Epithelial cell of proximal tubule (primary cell): ENCODE measurements around the gene LMNTD1. TPM values are rescaled to one million over a fixed set of nuclear protein-coding genes. Genes with fewer than 3 reads are reported as not detected.
"Not testable (repeated sequence)": the region's sequence is repeated elsewhere in the genome, so short reads cannot be mapped to it uniquely, and the experiment has no call there.

ENCODE experiments used
- DNase-seq: peaks from one replicate; pipeline ENCODE4 v3.0.0-alpha.2; 2011; ENCODE audit warnings: low read depth
- H3K4me3 ChIP-seq: 2 replicates; pipeline ENCODE4 v1.5.1; 2011; ENCODE audit warnings: low read depth, mild to moderate bottlenecking, low read length
- total RNA-seq: library from RNA; depleted of rRNA; stranded (reverse); fragments of >200 nt; gene quantifications from 2 replicates; pipeline ENCODE4 v1.2.3, GENCODE V29; 2015
- TF ChIP-seq, protein P1 (sequence below): conservative IDR thresholded peaks from 2 replicates; pipeline ENCODE4 v1.5.1; 2012; ENCODE audit warnings: low read depth, mild to moderate bottlenecking, low read length

LMNTD1 gene
- total RNA-seq, 1 donor from 2014 or later: not detected

DNA sequence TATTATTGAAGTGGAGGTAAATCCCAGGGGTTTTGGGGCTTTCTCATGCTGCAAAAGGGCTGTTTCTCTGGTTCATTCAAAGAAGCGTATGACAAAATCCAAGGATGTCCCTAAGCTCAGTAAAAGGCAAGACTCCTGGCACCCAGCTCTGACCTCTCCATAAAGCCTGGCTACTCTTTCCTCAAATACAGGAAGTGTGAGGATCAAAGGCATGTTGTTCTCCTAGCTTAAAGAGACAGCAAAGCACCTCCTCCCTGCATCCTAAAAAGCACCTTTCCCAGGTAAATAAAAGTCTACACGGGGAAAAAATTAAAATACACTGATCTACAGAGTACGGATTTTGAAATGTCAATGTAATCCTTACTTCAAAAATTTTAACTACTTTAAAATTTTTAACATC, 118.6 kb downstream of the LMNTD1 start:
- TF ChIP-seq, protein P1, sequence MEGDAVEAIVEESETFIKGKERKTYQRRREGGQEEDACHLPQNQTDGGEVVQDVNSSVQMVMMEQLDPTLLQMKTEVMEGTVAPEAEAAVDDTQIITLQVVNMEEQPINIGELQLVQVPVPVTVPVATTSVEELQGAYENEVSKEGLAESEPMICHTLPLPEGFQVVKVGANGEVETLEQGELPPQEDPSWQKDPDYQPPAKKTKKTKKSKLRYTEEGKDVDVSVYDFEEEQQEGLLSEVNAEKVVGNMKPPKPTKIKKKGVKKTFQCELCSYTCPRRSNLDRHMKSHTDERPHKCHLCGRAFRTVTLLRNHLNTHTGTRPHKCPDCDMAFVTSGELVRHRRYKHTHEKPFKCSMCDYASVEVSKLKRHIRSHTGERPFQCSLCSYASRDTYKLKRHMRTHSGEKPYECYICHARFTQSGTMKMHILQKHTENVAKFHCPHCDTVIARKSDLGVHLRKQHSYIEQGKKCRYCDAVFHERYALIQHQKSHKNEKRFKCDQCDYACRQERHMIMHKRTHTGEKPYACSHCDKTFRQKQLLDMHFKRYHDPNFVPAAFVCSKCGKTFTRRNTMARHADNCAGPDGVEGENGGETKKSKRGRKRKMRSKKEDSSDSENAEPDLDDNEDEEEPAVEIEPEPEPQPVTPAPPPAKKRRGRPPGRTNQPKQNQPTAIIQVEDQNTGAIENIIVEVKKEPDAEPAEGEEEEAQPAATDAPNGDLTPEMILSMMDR: no peak
- DNase-seq: no peak
- H3K4me3 ChIP-seq: no peak overlapping the region

DNA sequence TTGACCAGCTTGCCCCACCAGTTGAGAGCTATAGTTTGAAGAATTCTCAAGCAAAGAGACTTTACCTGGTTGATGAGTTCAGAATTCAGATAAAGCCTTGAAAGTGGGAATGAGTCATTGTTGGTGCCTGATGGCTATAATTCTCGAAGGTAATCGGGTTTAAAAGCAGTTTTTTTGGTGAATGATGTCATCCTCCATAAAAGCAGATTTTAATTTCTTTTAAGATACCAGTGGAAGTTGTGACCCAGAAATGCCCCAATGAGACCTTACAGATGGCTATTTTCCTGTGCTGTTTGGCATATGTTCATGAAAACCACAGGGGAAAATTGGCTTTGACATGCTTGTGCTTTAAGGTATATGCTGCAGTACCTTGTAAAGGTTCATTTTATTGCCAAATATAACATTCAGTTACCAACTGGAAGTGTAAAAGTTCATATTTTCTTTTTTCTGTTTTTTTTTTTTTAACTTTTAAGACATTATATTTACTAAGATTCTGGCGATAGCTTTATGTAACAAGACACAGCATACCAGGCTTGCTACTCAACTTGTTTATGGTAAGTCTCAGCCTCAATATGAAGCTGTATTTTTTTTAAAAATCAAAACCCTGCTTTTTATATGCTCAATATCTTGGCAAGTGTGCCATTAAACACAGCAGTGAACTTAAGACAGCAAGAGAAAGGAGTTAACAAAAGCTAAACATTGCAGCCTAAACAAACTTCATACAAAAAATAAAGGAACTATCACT, 119.3 kb downstream of the LMNTD1 start:
- no peak overlapping the region for H3K4me3 ChIP-seq
- no peak for DNase-seq
- TF ChIP-seq, protein P1: no peak

DNA sequence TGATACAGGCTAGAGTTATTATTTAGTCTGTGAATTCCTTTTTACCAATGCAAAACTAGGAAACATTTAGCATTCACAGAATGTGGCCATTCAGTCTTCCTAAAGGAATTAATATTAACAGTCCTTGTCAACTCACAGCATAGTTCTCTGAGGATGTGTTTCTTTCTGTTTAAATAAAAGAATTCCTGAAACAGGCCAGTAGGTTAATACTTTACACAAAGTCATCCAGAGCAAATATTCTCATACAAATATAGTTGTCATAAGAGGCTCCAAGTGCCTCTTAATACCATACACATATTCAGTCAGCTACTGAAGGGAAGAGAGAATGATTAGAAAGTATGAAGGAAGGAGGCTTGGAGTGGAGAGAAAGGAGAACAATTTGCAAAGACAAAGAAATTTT, 120.1 kb downstream of the LMNTD1 start:
- no peak for DNase-seq
- TF ChIP-seq, protein P1: no peak
- no peak overlapping the region for H3K4me3 ChIP-seq

DNA sequence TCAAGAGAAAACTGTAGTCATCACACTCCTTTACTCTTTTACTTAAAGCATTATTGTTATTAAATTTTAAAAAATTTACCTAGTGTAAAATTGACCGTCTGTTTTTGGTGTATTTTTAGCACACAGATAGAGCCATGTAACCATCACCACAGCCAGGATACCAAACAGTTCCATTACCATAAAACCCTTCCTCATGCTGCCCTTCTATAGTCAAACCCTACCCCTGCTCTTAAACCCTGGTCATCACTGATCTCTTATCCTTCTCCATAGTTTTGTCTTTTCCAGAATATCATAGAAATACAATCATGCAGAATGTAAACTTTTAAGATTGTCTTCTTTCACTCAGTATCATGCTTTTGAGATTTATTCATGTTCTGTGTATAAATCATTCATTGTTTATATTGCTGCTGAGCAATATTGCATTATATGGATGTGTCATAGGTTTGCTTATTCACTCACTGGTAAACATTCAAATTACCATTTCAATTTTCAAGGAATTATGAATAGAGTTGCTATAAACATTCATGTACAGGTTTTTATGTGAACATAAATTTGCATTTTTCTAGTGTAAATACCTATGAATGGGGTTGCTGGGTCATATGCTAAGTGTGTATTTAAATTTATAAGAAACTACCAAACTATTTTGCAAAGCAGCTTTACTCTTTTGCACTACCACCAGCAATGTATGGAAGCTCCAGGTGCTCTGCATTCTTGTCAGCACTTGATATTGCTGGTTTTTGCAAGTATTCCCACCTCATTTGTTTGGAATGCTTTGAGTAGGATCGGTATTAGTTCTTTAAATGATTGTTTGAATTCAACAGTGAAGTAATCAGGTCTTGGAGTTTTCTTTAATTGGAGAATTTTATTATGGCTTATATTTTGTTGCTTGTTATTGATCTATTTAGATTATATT, 125.5 kb downstream of the LMNTD1 start:
- no peak overlapping the region for H3K4me3 ChIP-seq
- TF ChIP-seq, protein P1: no peak
- no peak for DNase-seq

DNA sequence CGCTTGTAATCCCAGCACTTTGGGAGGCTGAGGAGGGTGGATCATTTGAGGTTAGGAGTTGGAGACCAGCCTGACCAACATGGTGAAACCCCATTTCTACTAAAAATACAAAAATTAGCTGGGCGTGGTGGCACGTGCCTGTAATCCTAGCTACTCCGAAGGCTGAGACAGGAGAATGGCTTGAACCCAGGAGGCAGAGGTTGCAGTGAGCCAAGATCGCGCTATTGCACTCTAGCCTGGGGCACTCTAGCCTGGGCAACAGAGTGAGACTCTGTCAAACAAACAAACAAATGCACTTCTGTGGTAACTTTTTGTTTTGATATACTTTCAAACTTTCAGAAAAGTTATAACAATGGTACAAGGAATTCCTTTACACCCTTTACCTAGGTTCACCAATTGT, 126.3 kb downstream of the LMNTD1 start:
- DNase-seq, H3K4me3 ChIP-seq: not testable (repeated sequence)
